SIG-M5 treated with dmso at 0.1 percent for 504 hours (cell line): ENCODE measurements around the gene HTR3D.
"Not testable (repeated sequence)": the region's sequence is repeated elsewhere in the genome, so short reads cannot be mapped to it uniquely, and the experiment has no call there.

ENCODE experiments used
- DNase-seq: peaks from one replicate; lab custom pipeline; 2025; ENCODE audit not compliant: unreplicated experiment; lab: John Stamatoyannopoulos, UW

The HTR3D gene

GRCh38 chr3:184031187-184031792 is at the start of gene HTR3D:
Gene HTR3D, plus strand, starts transcription at chr3:184031742. Its CDS starts 0 bp downstream, at chr3:184031742.
- DNase-seq: peak; percentile 30

- DNase-seq: no peak
These were observed 49.4 kb upstream of the HTR3D start for GRCh38 chr3:183981990-183982644.

GRCh38 chr3:183984127-183984740 is 47.3 kb upstream of the HTR3D start:
- no peak for DNase-seq

- no peak for DNase-seq
These were observed 46.5 kb upstream of the HTR3D start for GRCh38 chr3:183984749-183985729.

- no peak for DNase-seq
These were observed 44.4 kb upstream of the HTR3D start for GRCh38 chr3:183987000-183987600.

GRCh38 chr3:183988216-183988790 is 43.2 kb upstream of the HTR3D start:
- no peak for DNase-seq

GRCh38 chr3:183991403-183991802 is 40.1 kb upstream of the HTR3D start:
- DNase-seq: peak; percentile 24

GRCh38 chr3:184001761-184002160 is 29.8 kb upstream of the HTR3D start:
- DNase-seq: no peak

GRCh38 chr3:184002469-184002868 is 29.1 kb upstream of the HTR3D start:
- DNase-seq: no peak

GRCh38 chr3:184003187-184003967 is 28.2 kb upstream of the HTR3D start:
- DNase-seq: no peak

GRCh38 chr3:184004476-184004875 is 27.1 kb upstream of the HTR3D start:
- no peak for DNase-seq

GRCh38 chr3:184005941-184006507 is 25.5 kb upstream of the HTR3D start:
- DNase-seq: peak; percentile 71

- not testable (repeated sequence) for DNase-seq
These were observed 24.3 kb upstream of the HTR3D start for GRCh38 chr3:184007143-184007813.

- no peak for DNase-seq
These were observed 23.4 kb upstream of the HTR3D start for GRCh38 chr3:184008161-184008560.

- peak; percentile 70 for DNase-seq
These were observed 20.2 kb upstream of the HTR3D start for GRCh38 chr3:184011230-184011876.

- no peak for DNase-seq
These were observed 19.3 kb upstream of the HTR3D start for GRCh38 chr3:184011937-184012889.

GRCh38 chr3:184015381-184016019 is 16.0 kb upstream of the HTR3D start:
- DNase-seq: no peak
